HUES64 (cell line): Measurements from ENCODE around the gene TMEM59L.

Experiments
- H3K27ac ChIP-seq: 2 replicates; pipeline ENCODE4 v1.7.0; 2013; ENCODE audit warnings: low read depth, low read length, inconsistent platforms
- H3K27me3 ChIP-seq: 2 replicates; pipeline ENCODE4 v1.6.1; 2013; ENCODE audit warnings: mild to moderate bottlenecking, low read length; ENCODE audit not compliant: insufficient read depth
- H3K36me3 ChIP-seq: 2 replicates; pipeline ENCODE4 v1.6.1; 2013; ENCODE audit warnings: mild to moderate bottlenecking, low read length; ENCODE audit not compliant: insufficient read depth
- H3K4me1 ChIP-seq: 2 replicates; pipeline ENCODE4 v1.6.1; 2013; ENCODE audit warnings: mild to moderate bottlenecking, low read length, moderate library complexity; ENCODE audit not compliant: insufficient read depth
- H3K4me3 ChIP-seq: 2 replicates; pipeline ENCODE4 v1.5.1; 2013; ENCODE audit warnings: mild to moderate bottlenecking, low read length, moderate library complexity
- H3K9ac ChIP-seq: 2 replicates; pipeline ENCODE4 v1.6.1; 2013; ENCODE audit warnings: mild to moderate bottlenecking, low read depth, low read length
- H3K9me3 ChIP-seq: 2 replicates; pipeline ENCODE4 v1.6.1; 2013; ENCODE audit warnings: low read depth, low read length; ENCODE audit not compliant: insufficient read depth
- WGBS: fragments of 150-250, 120-280 bp; methylation state at CpG from one replicate; pipeline ENCODE4 v1.1.7; 2013; ENCODE audit warnings: missing lambda C conversion rate; 5-methylcytosine and 5-hydroxymethylcytosine counted together

TMEM59L gene

DNA sequence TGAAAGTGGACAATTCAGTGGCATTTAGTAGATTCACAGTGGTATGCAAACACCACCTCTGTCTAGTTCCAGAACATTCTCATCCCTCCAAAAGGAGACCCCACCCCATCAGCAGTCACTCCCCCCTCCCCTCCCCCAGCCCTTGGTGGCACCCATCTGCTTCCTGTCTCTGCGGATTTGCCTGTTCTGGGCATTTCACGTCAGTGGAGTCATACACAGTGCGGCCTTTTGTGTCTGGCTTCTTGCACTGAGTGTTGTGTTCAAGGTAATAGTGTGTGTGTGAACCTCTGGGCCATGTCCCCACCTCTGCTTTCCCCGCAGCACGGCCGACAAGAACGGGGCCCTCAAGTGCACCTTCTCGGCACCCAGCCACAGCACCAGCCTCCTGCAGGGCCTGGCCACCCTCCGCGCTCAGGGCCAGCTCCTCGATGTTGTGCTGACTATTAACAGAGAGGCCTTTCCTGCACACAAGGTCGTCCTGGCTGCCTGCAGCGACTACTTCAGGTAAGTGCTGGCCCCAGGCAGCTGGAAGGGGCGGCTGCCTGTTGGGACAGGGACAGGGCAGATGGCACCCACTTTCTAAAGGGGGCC lies 51.4 kb downstream of the TMEM59L start:
- Histone ChIP-seq H3K27ac (no peak overlapping the region), H3K4me1 (peaks cover 9% of the 10 kb centered on the region; the same call in 1 of the 2 replicates), H3K36me3 (peaks cover 14% of the 10 kb centered on the region; the same call in 1 of the 2 replicates), H3K9ac (no peak overlapping the region), H3K27me3 (no peaks in the 10 kb centered on the region), H3K9me3 (no peaks in the 10 kb centered on the region), H3K4me3 (no peak overlapping the region)
- 87% methylated on average over 14 of the region's 14 CpGs for WGBS

DNA sequence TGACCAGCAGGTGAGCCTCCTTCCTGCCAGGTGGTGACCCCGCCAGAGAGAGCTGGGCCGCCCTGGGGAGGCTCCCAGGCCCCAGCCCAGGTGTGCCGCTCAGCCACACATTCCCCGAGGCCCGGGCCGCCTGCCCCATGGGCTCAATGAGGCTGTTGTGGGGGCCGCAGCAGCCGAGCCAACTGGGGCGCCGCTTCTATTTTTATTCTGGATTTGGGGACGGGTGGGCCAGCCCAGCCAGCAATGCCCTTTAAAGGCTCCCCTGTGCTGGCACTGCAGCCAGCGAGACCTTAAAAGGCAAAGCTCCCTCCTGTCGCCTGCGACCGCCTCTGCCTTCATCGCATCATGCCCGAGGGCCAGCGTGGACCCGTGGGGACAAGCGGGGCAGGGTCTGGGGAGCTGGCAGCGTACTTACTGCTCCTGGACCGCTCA lies 53.1 kb downstream of the TMEM59L start:
- Histone ChIP-seq H3K9me3 (no peaks in the 10 kb centered on the region), H3K36me3 (peaks cover 19% of the 10 kb centered on the region; the same call in 1 of the 2 replicates), H3K27ac (no peak overlapping the region), H3K4me1 (peaks cover 6% of the 10 kb centered on the region; the same call in 1 of the 2 replicates), H3K9ac (no peak overlapping the region), H3K4me3 (no peak overlapping the region), H3K27me3 (no peaks in the 10 kb centered on the region)
- WGBS = 93% methylated on average over 22 of the region's 22 CpGs

DNA sequence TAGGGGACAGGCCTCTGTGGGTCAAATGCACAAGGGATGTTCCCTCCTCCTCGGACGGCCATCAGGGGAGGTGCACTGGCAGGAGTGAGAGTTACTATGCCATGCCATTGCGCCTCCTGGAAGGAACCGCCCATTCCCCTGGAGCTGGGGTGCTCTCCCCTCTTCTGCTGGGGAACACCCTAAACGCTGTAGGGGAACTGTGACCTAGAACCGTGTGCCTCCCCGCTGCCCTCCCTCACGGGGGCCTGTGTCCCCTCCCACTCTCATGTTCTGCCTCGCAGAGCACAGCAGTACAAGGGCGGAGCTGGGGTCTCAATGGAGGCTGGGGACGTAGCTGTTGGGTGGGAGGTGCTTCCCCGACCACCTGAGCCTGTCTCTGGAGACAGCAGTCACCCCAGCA lies 53.6 kb downstream of the TMEM59L start:
- 85% methylated on average over 12 of the region's 12 CpGs for WGBS
- H3K27ac ChIP-seq = no peak overlapping the region
- no peaks in the 10 kb centered on the region for H3K9me3 ChIP-seq

DNA sequence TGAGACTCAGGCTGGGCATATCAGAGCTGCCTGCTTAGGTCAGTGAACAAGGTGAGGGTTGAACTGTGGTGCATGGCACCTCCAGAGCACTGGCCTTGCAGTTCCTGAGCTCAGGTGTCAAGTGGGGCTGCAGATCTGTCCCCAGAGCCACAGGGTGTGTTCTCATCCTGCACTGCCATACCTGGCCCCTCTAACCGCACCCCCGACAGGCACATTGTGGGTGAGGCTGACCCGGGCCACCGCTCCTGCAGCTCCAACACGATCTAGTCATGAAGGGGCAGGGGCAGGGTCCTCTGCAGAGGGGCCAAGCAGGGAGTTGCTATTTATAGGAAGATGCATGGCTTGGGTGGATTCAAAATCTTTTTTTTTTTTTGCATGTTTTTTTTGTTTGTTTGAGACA lies 54.1 kb downstream of the TMEM59L start:
- no peak overlapping the region for H3K27ac ChIP-seq
- no peaks in the 10 kb centered on the region for H3K27me3 ChIP-seq
- H3K4me1 ChIP-seq = peaks cover 6% of the 10 kb centered on the region; the same call in 1 of the 2 replicates
- peaks cover 19% of the 10 kb centered on the region; the same call in 1 of the 2 replicates for H3K36me3 ChIP-seq
- no peak overlapping the region for H3K4me3 ChIP-seq
- 95% methylated on average over 5 of the region's 5 CpGs for WGBS
- H3K9ac ChIP-seq = no peak overlapping the region
- H3K9me3 ChIP-seq = no peaks in the 10 kb centered on the region

More for the DNA sequence above, 53.6 kb downstream of the TMEM59L start:
- Histone ChIP-seq H3K4me3 (no peak overlapping the region), H3K4me1 (peaks cover 6% of the 10 kb centered on the region; the same call in 1 of the 2 replicates), H3K27me3 (no peaks in the 10 kb centered on the region), H3K9ac (no peak overlapping the region), H3K36me3 (peaks cover 19% of the 10 kb centered on the region; the same call in 1 of the 2 replicates)

- no peaks in the 10 kb centered on the region for H3K9me3 ChIP-seq
- H3K27me3 ChIP-seq = no peaks in the 10 kb centered on the region
- peaks cover 6% of the 10 kb centered on the region; the same call in 1 of the 2 replicates for H3K4me1 ChIP-seq
- no peak overlapping the region for H3K4me3 ChIP-seq
- no peak overlapping the region for H3K9ac ChIP-seq
- WGBS = 97% methylated on average over 55 of the region's 55 CpGs
- H3K36me3 ChIP-seq = peaks cover 19% of the 10 kb centered on the region; the same call in 1 of the 2 replicates
- H3K27ac ChIP-seq = no peak overlapping the region
Measured at GRCh38 chr19:18667531-18668251, 55.0 kb downstream of the TMEM59L start.

DNA sequence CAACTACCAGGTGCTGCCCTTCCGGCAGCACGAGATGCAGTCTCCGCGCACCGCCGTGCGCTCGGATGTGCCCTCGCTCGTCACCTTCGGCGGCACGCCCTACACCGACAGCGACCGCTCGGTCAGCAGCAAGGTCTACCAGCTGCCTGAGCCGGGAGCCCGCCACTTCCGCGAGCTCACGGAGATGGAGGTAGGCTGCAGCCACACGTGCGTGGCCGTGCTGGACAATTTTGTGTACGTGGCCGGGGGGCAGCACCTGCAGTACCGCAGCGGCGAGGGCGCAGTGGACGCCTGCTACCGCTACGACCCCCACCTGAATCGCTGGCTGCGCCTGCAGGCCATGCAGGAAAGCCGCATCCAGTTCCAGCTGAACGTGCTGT lies 55.6 kb downstream of the TMEM59L start:
- H3K4me3 ChIP-seq = no peak overlapping the region
- WGBS = 97% methylated on average over 38 of the region's 38 CpGs
- H3K4me1 ChIP-seq = peaks cover 3% of the 10 kb centered on the region; the same call in 1 of the 2 replicates
- H3K9ac ChIP-seq = no peak overlapping the region
- no peaks in the 10 kb centered on the region for H3K9me3 ChIP-seq
- no peaks in the 10 kb centered on the region for H3K27me3 ChIP-seq
- no peak overlapping the region for H3K27ac ChIP-seq
- H3K36me3 ChIP-seq = peaks cover 19% of the 10 kb centered on the region; the same call in 1 of the 2 replicates

- no peak overlapping the region for H3K9ac ChIP-seq
- no peaks in the 10 kb centered on the region for H3K27me3 ChIP-seq
- peaks cover 19% of the 10 kb centered on the region; the same call in 1 of the 2 replicates for H3K36me3 ChIP-seq
- no peak overlapping the region for H3K27ac ChIP-seq
- H3K9me3 ChIP-seq = no peaks in the 10 kb centered on the region
- no peak overlapping the region for H3K4me3 ChIP-seq
- whole genome bisulfite sequencing = 95% methylated on average over 58 of the region's 58 CpGs
- no peaks in the 10 kb centered on the region for H3K4me1 ChIP-seq
Measured at GRCh38 chr19:18668744-18669523, 56.3 kb downstream of the TMEM59L start.

GRCh38 chr19:18669524-18669817 lies 56.8 kb downstream of the TMEM59L start:
- Histone ChIP-seq H3K36me3 (peaks cover 19% of the 10 kb centered on the region; the same call in 1 of the 2 replicates), H3K27me3 (no peaks in the 10 kb centered on the region), H3K4me1 (no peaks in the 10 kb centered on the region), H3K27ac (no peak overlapping the region), H3K9ac (no peak overlapping the region), H3K9me3 (no peaks in the 10 kb centered on the region), H3K4me3 (no peak overlapping the region)
- WGBS = 92% methylated on average over 12 of the region's 12 CpGs

GRCh38 chr19:18669883-18670282 lies 57.2 kb downstream of the TMEM59L start:
- H3K4me3 ChIP-seq = no peak overlapping the region

GRCh38 chr19:18670312-18670711 lies 57.6 kb downstream of the TMEM59L start:
- no peaks in the 10 kb centered on the region for H3K27me3 ChIP-seq
- H3K9ac ChIP-seq = no peak overlapping the region
- no peak overlapping the region for H3K27ac ChIP-seq
- no peak overlapping the region for H3K4me3 ChIP-seq
- no peaks in the 10 kb centered on the region for H3K4me1 ChIP-seq
- H3K9me3 ChIP-seq = no peaks in the 10 kb centered on the region
- WGBS = 94% methylated on average over 12 of the region's 13 CpGs
- peaks cover 19% of the 10 kb centered on the region; the same call in 1 of the 2 replicates for H3K36me3 ChIP-seq

More at GRCh38 chr19:18669883-18670282, 57.2 kb downstream of the TMEM59L start:
- Histone ChIP-seq H3K27ac (no peak overlapping the region), H3K9ac (no peak overlapping the region), H3K9me3 (no peaks in the 10 kb centered on the region), H3K4me1 (no peaks in the 10 kb centered on the region), H3K36me3 (peaks cover 19% of the 10 kb centered on the region; the same call in 1 of the 2 replicates), H3K27me3 (no peaks in the 10 kb centered on the region)
- WGBS = 93% methylated on average over 11 of the region's 11 CpGs
